Breast epithelium (tissue), 4 donors: ENCODE measurements around the gene PPP1CB. TPM values are rescaled to one million over a fixed set of nuclear protein-coding genes. Genes with fewer than 3 reads are reported as not detected.

Source experiments
- DNase-seq, 2 donors: peaks; one replicate each; pipeline ENCODE4 v3.0.0-alpha.2; 2019; ENCODE audit warnings: low spot score in 2 of 2
- H3K27ac ChIP-seq, 2 donors: fragments of 200-600 bp; sonication (generic) in 1 of 2; one replicate each; pipeline ENCODE4 v1.5.1; 2016 to 2019; ENCODE audit warnings: mild to moderate bottlenecking in 1 of 2
- H3K27me3 ChIP-seq, 2 donors: fragments of 200-600 bp; sonication (generic) in 1 of 2; one replicate each; pipeline versions ENCODE4 v1.5.1 to v1.6.0; 2017 to 2019; ENCODE audit warnings: control low read depth in 1 of 2, mild to moderate bottlenecking in 1 of 2
- H3K36me3 ChIP-seq: fragments of 200-600 bp; one replicate; pipeline ENCODE4 v1.5.1; 2019
- H3K4me1 ChIP-seq, 2 donors: fragments of 200-600 bp; sonication (generic); one replicate each; pipeline ENCODE4 v1.5.1; 2016 to 2019; ENCODE audit warnings: control low read depth in 1 of 2
- H3K4me3 ChIP-seq, 3 donors: fragments of 200-600 bp; sonication (generic); 1 replicate in 2 of 3; 2 replicates in 1 of 3; pipeline ENCODE4 v1.5.1; 2016 to 2019; ENCODE audit warnings: mild to moderate bottlenecking in 3 of 3, moderate library complexity in 2 of 3
- H3K9me3 ChIP-seq, 2 donors: fragments of 200-600 bp; sonication (generic) in 1 of 2; one replicate each; pipeline ENCODE4 v1.5.1; 2016 to 2019; ENCODE audit warnings: control low read depth in 1 of 2
- CTCF ChIP-seq, 3 donors: fragments of 450-650 bp; IDR thresholded peaks; one replicate each; pipeline ENCODE4 v1.5.1; 2016 to 2017; ENCODE audit warnings: antibody characterized with exemption in 3 of 3, mild to moderate bottlenecking in 3 of 3, moderate library complexity in 3 of 3
- POLR2A ChIP-seq: fragments of 450-650 bp; IDR thresholded peaks from one replicate; pipeline ENCODE4 v1.6.1; 2016; ENCODE audit warnings: antibody characterized with exemption, mild to moderate bottlenecking, moderate library complexity
- POLR2AphosphoS5 ChIP-seq, 3 donors: sonication (generic); formaldehyde crosslinking; IDR thresholded peaks; one replicate each; pipeline ENCODE4 v1.6.1; 2017; ENCODE audit warnings: antibody characterized with exemption in 3 of 3
- intact Hi-C: fragments of 100-400 bp; cut with DNase I; formaldehyde crosslinking; loops from one replicate; pipeline ENCODE4 v1.15.1; 2023; ENCODE audit warnings: low total_unique reads
- total RNA-seq, 3 donors: library from RNA; depleted of rRNA; stranded (reverse); fragments of >200 nt; gene quantifications; one replicate each; pipeline ENCODE4 v1.1.0, GENCODE V29; 2016

Gene PPP1CB
- total RNA-seq, 3 donors from 2014 or later: 189 to 294 (median 289) TPM

- no peaks in the 10 kb centered on the region for H3K4me1 ChIP-seq
- no peak for DNase-seq
- H3K9me3 ChIP-seq: no peaks in the 10 kb centered on the region
- TF ChIP-seq POLR2A (no peak), POLR2AphosphoS5 (IDR thresholded peaks at IDR 0.05) (no peak), CTCF (IDR thresholded peaks at IDR 0.05) (no peak)
- H3K27me3 ChIP-seq: no peaks in the 10 kb centered on the region
- H3K4me3 ChIP-seq: no peak overlapping the region
- no peak overlapping the region for H3K27ac ChIP-seq
- no peaks in the 10 kb centered on the region for H3K36me3 ChIP-seq
- intact Hi-C loops: no loop called here
These were observed 90.4 kb downstream of the PPP1CB start for GRCh38 chr2:28842042-28842441.

Other genes starting within 250 kb of the PPP1CB start
- gene SPDYA, start 59.0 kb downstream of the PPP1CB start, total RNA-seq: 1 to 10 TPM in 2 of 3 donors, under 1 TPM in 1; 0.98 to 4.2 (median 1.8) TPM
- gene TRMT61B, start 118.5 kb downstream of the PPP1CB start, total RNA-seq: 10 to 100 TPM in 2 of 3 donors, 1 to 10 TPM in 1; 8.5 to 18.1 (median 13.8) TPM
- gene WDR43, start 142.8 kb downstream of the PPP1CB start, total RNA-seq: 10 to 100 TPM; 55.1 to 67.8 (median 64.5) TPM
- 1 to 10 TPM in 1 of 3 donors, under 1 TPM in 2; 0.15 to 2.7 (median 0.33) TPM for gene TOGARAM2, start 229.5 kb downstream of the PPP1CB start, total RNA-seq